GM19468 (cell line): ENCODE results near the gene ALDH16A1.
A peak's percentile ranks its signal among the peaks of the same experiment; 100 is the strongest.

Source experiments
- ATAC-seq: cut with Tn5 transposase; IDR thresholded peaks from one replicate; pipeline ENCODE4 v1.9.1; 2021; ENCODE audit warnings: mild to moderate bottlenecking, moderate library complexity, moderate number of reproducible peaks; ENCODE audit not compliant: unreplicated experiment; ENCODE audit errors: extremely low read depth

The ALDH16A1 gene

DNA sequence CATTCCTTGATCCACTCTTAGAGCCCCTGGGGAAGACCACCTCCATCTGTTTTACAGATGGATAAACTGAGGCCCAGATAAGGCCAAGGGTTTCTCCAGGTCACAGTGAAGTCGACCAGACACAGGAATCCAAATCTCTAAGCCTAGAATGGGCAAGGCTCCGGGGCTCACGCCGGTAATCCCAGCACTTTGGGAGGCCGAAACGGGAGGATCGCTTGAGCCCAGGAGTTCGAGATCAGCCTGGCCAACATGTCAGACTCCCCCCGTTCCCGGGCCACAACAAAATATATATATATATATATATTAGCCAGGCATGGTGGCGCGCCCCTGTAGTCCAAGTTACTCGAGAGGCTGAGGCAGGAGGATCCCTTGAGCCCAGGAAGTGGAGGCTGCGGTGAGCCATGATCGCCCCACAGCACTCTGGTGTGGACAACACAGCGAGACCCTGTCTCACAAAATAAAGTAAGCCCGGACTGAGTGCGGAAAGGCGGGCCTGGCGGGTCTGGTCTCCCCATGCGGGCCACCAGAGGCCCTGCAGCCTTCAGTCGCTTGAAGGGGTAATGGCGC is 33.8 kb downstream of the ALDH16A1 start:
- ATAC-seq = no peak

DNA sequence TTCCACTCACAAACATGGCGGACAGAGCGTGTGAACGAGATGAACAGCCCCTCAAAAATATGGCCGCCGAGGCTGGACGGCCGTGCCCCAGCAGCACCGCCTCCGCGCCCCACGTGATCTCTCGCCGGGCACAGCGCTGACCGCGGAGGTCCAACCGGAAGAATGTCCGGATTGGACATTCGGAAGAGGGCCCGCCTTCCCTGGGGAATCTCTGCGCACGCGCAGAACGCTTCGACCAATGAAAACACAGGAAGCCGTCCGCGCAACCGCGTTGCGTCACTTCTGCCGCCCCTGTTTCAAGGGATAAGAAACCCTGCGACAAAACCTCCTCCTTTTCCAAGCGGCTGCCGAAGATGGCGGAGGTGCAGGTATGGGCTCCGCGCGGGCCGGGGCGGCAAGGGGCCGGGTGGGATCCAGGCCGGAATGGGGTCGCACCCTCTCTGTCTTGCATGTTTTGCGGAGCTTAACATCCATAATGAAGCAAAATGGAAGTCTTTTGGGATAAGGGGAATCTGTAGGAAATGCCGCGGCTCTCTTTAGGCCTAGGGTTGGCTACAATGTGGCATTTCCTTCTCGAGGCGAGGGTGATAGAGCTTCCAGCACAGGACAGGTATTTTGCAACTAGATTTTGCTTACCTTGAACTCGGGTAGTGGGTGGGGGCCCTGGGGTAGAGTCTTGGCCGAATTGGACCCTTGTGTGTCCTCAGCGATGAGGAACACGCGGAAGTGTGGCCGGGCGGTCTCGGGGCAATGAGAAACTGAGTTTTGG is 34.4 kb downstream of the ALDH16A1 start, which contains the start of gene RPL13A:
RPL13A (plus strand) TSS at position 332 of the 769 bp plus-strand sequence; CDS start at position 354, 22 bp downstream.
- peak; percentile 74 for ATAC-seq

DNA sequence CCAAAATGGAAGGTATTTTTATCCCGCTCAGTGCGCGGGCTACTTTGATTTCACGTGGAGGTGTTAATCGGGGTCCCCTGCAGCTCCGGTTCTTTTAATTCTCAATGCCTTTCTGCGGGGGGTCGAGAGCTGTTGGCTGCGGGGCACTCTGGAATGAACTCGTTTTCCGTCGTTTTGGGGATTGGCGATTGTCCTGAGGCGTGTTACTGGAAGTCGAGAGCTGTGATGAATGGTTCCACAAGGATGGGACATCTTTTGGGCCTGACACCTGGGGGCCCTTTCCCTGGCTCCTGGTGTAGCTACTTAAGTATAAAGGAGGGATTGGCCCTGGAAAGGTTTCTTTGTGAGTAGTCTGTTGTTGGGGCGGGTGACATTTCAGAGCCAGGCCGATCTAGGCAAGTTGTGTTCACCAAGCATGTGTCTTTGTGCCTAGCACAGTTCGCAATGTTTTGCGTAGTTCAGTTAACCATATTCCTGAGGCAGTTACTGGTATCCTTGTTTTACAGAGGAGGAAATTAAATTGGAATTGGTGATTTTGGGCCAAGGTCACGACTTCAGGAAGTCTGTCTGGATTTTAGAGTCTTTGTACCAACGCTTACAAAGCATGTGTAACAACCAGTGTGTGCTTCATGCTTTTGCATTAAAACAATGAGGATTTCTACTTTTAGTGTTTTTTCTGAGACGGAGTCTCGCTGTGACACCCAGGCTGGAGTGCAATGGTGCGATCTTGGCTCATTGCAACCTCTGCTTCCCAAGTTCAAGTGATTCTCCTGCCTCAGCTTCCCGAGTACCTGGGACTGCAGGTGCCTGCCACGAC is 35.2 kb downstream of the ALDH16A1 start:
- ATAC-seq = no peak

DNA sequence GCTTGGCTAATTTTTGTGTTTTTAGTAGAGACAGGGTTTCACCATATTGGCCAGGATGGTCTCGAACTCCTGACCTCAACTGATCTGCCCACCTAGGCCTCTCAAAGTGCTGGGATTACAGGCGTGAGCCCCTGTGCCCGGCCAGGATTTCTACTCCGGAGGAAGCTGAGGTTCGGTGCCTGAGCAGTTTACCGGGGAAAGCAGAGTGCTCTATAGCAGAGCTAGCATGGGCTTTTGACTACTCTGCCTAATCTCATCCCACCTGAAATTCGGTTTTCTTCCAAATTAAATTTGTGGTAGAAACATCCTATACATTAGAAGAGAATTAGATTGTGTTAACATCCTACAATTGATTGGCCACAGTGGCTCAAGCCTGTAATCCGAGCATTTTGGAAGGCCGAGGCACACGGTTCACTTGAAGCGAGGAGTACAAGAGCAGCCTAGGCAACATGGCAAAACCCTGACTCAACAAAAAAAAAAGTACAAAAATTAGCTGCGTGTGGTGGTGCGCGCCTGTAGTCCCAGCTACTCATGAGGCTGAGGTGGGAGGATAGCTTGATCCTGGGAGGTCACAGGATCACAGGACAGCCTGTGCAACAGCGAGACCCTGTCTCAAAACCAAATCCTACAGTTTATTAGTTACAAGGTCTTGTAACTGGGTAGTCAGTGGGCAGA is 36.0 kb downstream of the ALDH16A1 start:
- no peak for ATAC-seq

DNA sequence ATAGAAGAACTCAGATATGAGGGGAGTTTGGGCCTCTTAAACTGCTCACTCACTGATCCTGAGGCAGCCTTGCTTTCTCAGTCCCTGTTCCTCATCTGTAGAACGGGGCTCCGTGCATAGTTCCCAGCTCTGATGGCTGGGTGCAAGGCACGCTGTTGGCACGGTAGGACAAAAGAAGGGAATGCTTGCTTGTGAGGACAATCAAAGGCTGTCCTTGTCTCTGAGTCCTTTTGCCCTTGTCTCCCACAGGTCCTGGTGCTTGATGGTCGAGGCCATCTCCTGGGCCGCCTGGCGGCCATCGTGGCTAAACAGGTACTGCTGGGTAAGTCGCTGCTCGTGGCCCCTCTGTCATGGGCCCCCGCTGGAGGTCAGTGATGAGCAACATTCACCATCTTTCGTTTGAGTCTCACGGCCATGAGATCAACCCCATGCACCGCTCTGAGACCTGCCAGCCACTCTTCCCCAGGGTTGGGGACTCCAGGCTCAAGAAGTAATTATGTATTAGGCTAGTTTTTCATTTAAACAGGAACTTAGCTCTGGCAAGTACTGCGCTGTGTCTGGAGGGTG is 36.7 kb downstream of the ALDH16A1 start:
- ATAC-seq = no peak

DNA sequence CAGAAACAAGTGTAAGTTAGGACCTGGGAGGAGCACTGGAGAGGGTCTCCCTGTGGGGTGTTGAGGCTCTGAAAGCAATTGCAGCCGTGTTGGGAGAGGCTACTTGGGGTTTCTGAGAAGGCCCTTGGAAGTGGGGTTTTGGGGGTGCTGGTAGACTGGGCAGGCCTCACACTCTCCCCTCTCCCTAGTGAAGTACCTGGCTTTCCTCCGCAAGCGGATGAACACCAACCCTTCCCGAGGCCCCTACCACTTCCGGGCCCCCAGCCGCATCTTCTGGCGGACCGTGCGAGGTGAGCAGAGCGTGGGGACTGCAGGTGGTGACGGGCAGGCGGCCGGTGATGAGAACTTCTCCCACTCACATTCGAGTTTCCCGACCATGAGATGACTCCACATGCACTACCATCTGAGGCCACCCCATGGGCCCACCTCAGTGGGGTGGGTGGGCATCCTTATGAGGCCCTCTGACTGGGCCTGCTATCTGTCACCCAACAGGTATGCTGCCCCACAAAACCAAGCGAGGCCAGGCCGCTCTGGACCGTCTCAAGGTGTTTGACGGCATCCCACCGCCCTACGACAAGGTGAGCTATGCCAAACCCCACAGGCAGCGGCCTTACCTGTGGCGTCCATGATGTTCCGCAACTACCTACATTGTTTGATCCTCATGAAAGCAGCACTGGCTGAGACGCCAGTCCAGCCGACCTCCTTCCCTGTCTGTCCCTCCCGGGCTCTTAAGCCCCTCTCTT is 37.4 kb downstream of the ALDH16A1 start:
- ATAC-seq = no peak

DNA sequence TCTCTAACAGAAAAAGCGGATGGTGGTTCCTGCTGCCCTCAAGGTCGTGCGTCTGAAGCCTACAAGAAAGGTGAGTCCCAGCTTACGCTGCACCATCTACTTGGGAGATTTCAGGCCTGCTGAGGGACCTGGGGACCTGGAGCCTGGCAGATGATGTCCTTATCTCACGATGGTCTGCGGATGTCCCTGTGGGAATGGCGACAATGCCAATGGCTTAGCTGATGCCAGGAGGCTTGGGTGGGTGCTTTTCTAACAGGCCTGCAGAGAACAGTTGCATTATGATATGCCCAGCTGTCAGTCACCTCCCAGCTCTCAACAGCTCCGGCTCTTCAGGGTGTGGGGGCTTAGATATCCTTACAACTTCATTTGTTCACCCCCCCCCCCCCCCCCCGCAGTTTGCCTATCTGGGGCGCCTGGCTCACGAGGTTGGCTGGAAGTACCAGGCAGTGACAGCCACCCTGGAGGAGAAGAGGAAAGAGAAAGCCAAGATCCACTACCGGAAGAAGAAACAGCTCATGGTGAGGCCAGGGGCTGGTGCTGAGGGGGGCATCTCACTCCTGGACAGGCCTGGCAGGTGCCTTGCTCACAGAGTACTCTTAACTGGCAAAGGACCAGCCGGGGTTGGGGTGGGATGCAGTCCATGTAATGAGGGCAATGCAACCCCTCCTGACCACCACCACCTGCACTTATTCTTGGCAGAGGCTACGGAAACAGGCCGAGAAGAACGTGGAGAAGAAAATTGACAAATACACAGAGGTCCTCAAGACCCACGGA is 38.2 kb downstream of the ALDH16A1 start:
- ATAC-seq = no peak

DNA sequence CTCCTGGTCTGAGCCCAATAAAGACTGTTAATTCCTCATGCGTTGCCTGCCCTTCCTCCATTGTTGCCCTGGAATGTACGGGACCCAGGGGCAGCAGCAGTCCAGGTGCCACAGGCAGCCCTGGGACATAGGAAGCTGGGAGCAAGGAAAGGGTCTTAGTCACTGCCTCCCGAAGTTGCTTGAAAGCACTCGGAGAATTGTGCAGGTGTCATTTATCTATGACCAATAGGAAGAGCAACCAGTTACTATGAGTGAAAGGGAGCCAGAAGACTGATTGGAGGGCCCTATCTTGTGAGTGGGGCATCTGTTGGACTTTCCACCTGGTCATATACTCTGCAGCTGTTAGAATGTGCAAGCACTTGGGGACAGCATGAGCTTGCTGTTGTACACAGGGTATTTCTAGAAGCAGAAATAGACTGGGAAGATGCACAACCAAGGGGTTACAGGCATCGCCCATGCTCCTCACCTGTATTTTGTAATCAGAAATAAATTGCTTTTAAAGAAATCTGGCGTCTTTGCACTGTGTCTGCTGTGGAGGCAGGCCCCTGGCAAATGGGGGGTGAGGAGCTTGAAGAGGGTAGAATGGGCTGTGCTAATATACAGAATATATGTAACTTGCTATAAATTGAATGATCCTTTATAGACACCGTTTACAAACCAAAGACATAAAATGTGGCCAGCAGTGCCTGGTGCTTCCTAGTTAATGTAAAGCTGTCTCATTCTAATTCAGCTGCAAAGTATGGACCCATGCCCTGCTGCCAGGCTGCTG is 39.0 kb downstream of the ALDH16A1 start:
- ATAC-seq = no peak

DNA sequence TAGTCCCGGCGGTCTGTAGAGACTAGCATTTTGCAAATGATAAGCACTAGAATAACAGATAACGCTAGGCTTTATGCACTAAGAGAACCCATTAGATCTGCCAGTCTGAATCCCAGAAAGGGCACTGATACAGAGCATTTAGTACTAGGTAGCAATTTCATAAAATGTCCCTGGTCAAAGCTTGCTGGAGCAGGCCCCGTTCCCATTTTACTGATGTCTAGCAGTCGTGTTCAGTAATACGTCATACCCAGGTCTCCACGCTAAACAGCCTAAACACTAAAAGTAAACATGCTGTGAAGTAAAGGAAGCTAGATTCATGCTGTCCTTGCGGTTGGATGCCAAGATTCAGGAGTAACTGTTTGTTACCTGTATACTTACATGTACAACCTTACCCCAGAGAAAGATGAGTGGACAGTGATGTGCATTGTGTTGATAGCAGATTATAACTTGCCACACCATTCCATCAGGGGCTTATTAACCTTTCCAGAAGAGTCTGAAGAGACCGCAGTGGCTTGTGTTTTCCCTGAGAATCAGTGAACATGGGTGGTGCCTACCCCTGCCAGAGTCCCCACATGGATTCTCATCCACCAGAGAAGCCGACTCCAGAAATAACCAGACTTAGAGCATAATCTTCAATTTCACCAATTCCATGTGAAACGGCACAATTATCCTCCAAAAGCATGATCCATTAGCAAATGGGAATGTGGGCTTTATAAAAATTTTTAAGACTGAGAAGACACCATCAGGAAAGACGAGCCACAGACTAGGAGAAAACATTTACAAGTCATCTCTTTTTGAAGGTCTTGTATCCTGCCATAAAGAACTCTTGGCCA is 39.8 kb downstream of the ALDH16A1 start:
- ATAC-seq = no peak

DNA sequence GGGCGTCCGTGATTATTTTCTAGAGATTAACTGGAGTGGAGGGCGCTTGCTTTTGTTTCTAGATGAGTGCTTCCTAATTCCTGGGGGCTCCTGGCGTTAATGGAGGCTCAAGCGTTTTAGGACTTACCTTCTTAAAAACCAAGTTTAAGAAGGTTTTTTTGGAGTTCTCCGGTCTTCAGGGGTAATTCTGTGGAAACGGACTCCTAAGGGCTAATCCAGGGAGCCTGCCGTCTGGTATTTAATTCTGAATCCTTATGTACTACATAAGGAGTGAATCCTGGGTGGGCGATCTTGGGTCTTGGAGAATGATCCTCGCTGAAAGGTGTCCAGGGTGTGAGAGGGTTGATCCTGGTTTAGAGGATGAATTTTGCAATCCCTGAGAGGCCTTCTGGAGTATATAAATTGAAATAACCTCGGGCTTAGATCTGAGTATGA is 43.6 kb downstream of the ALDH16A1 start:
- ATAC-seq = no peak

DNA sequence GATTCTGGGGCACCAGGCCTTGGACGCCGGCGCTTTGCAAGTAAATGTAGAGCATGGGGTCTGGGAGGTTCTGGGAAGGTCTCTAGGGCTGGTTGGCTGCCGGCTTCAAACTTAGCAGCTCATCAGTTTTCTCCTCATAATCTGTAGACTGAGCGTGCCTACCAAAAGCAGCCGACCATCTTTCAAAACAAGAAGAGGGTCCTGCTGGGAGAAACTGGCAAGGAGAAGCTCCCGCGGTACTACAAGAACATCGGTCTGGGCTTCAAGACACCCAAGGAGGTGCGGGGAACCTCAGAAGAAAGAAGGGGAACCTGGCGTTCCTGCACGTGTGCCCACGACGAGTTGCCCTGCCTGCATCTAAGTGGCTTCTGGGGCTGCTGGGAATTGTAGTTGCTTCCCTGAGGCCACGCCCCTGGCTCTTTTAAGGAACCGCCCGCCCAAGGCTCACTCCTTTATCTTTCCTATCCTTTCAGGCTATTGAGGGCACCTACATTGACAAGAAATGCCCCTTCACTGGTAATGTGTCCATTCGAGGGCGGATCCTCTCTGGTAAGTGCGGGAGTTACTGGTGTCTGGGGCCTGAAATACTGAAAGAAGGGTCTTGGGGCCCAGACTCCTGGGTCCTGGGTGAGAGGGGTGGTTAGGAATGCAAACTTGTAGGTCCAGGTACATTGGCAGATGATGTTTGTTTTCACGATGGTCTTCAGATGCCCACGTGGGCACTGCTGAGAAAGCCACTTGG is 44.2 kb downstream of the ALDH16A1 start:
- no peak for ATAC-seq

DNA sequence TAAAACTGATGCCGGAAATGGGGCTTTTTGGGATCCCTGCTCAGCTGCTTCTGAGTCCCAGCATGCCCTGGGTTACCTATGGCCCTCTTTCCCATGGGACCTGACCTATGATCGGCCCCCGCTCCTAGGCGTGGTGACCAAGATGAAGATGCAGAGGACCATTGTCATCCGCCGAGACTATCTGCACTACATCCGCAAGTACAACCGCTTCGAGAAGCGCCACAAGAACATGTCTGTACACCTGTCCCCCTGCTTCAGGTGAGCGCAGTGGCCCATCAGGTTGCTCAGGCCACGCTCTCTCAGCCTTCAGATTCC is 44.7 kb downstream of the ALDH16A1 start:
- ATAC-seq = no peak

DNA sequence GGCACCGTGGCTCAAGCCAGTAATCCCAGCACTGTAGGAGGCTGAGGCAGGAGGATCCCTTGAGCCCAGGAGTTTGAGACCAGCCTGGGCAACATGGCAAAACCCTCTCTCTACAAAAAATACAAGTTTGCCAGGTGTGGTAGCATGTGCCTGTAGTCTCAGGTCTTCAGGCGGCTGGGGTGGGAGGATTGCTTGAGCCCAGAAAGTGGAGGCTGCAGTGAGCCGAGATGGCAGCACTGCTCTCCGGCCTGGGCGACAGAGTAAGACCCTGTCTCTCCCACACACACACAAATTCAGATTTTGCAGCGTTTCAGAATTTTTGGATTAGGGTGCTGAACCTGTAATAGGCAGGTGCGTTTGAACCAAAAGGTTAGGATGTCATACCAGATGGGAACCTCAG is 45.5 kb downstream of the ALDH16A1 start:
- no peak for ATAC-seq

DNA sequence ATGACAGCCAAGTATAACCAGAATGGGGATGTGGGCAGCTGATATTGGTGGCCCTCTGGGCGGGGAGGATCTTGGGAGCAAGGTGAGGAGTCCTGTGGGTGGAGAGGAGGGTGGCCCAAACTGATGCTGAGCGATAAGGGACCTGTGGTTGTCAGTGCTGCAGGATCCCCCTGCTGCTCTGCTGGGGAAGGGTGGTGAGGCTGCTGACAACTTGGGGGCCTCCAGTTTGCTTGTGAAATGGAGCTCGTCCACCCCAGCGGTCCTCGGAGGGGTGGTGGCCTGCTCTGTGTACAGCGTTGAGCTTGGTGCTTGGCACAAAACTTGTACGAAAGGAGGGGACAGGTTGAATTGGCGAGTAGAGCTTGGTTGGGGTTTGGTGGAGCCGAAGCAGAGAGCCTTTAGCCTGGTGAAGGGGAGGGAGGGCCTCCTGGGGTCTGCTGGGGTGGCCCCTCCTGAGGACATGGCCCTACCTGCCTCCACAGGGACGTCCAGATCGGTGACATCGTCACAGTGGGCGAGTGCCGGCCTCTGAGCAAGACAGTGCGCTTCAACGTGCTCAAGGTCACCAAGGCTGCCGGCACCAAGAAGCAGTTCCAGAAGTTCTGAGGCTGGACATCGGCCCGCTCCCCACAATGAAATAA is 46.1 kb downstream of the ALDH16A1 start:
- no peak for ATAC-seq

DNA sequence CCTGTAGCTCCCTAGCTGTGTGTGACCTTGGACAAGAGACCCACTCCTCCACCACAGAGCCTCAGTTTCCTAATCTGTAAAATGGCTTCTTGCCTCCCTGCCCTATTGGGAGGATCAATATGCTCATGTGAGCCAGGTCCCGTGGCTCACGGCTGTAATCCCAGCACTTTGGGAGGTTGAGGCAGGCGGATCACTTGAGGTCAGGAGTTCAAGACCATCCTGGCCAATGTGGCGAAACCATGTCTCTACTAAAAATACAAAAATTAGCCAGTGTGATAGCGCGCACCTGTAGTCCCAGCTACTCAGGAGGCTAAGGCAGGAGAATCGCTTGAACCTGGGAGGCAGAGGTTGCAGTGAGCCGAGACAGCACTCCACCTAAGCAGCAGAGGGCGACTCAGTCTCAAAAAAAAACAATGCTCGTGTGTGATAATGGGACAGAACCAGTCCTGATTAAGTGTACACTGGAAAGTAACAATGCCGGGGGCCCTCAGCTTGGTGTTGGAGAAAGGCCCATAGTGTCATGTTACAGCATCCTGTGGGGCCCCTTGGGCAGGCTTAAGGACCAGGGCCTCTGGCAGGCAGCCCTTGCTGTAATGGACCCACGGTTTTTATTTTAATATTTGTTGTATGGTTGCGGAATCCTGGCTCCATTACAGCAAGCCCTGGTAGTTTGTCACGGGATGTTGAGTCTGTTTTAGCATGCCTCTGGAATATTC is 50.0 kb downstream of the ALDH16A1 start:
- no peak for ATAC-seq

DNA sequence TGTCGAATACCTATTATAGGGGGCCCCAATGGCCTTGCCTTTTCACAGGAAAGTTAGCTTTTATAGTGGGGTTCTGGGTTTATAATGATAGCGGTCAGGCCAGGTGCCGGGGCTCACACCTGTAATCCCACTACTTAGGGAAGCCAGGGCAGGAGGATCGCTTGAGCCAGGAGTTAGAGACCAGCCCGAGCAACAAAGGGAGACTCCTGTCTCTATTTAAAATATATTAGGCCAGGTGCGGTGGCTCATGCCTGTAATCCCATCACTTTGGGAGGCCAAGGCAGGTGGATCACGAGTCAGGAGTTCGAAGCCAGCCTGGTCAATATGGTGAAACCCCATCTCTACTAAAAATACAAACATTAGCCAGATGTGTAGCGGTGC is 50.5 kb downstream of the ALDH16A1 start:
- ATAC-seq = no peak
